C4-2B (cell line): ENCODE measurements around the gene KIF19.

Experiments
- H3K27ac ChIP-seq: fragments of 450-650 bp; 2 replicates; pipeline ENCODE4 v1.5.1; 2017
- ZFX ChIP-seq: fragments of 450-650 bp; IDR thresholded peaks from 2 replicates; pipeline ENCODE4 v1.6.1; 2017
- TF ChIP-seq, protein P1 (sequence below): fragments of 450-650 bp; conservative IDR thresholded peaks from 2 replicates; pipeline ENCODE4 v1.5.1; 2017; ENCODE audit warnings: mild to moderate bottlenecking

The KIF19 gene

DNA sequence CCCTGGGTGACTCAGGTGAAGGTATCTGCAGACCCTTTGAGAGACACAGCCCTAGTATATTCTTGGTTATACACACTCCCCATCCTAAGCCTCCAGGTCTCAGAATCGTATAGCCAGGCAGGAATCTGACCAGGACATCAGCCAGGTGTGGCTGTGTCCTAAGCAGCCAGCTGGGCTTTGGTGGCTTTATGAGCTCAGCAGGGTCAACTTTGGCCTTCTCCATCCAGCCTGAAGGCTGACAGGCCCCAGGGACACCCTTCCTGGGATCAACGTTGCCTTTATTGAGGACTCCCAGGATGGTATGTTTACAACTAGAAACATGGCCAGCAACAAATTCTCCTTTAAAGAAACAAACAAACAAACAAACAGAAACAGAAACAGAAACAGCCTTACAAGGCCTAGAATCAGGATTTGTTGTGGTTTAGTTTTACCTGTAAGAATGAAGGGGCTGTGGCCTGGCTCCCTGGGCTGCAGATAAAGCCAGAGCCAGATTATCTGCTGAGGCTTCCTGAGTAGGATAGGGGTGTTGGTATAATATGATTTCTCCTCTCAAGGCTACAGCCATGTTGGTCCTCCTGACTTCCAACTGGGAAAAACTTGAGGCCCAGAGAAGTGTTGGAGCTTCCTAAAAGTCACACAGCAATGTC lies 8.5 kb downstream of the KIF19 start:
- no peak overlapping the region for H3K27ac ChIP-seq
- TF ChIP-seq, protein P1, sequence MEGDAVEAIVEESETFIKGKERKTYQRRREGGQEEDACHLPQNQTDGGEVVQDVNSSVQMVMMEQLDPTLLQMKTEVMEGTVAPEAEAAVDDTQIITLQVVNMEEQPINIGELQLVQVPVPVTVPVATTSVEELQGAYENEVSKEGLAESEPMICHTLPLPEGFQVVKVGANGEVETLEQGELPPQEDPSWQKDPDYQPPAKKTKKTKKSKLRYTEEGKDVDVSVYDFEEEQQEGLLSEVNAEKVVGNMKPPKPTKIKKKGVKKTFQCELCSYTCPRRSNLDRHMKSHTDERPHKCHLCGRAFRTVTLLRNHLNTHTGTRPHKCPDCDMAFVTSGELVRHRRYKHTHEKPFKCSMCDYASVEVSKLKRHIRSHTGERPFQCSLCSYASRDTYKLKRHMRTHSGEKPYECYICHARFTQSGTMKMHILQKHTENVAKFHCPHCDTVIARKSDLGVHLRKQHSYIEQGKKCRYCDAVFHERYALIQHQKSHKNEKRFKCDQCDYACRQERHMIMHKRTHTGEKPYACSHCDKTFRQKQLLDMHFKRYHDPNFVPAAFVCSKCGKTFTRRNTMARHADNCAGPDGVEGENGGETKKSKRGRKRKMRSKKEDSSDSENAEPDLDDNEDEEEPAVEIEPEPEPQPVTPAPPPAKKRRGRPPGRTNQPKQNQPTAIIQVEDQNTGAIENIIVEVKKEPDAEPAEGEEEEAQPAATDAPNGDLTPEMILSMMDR, result no peak

- no peak for TF ChIP-seq ZFX
- TF ChIP-seq, protein P1, result no peak
- no peak overlapping the region for H3K27ac ChIP-seq
These were observed 9.6 kb downstream of the KIF19 start for GRCh38 chr17:74335529-74336062.

DNA sequence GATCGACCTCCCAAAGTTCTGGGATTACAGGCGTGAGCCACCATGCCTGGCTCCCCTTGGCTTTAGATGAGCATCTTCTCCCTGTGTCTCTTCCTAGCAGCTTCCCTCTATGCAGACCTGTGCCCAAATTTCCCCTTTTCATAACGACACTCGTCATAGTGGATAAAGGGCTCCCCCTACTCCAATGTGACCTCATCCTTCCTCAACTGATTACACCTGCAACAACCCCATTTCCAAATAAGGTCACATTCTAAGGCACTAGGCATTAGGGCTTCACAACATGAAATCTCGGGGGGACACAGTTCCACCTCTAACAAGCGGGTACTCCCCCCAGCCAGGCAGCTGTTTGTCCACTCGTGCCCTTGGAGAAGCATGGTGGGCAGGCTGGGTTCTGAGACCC lies 10.3 kb downstream of the KIF19 start:
- no peak overlapping the region for H3K27ac ChIP-seq
- no peak for TF ChIP-seq ZFX
- TF ChIP-seq, protein P1, result no peak

DNA sequence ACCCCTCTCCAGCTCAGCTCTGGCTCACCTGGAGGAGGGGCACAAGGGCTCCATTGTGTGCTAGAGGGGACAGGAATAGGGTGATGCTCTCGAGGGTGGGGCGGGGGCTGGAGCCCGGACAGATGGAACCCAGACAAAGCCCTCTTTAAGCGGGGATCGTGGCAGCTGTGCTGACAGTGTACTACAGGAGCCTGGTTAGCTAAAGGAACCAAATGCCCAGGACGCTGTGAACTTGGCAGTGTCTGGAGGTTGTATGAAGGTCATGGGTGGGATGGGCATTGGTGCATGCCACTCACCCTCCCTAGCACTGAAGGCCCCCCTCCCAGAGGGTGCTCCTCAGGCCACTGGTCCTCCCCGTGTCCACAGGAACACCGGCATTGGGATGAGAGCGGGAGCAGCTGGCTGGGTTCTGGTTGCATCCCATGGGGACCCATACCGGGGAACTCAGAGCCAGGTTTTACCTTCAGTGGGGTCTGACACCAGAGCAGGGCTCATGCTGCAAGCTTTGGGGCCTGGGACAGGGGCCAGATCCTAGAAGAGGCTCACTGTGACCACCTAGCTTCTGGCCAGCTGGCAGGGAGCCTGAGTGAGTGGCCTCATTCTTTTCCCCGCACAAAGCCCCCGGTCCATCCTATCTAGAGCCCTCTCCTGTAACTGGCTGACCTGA lies 11.9 kb downstream of the KIF19 start:
- no peak overlapping the region for H3K27ac ChIP-seq
- TF ChIP-seq ZFX, result no peak
- TF ChIP-seq, protein P1, result no peak

GRCh38 chr17:74339537-74340195 lies 13.6 kb downstream of the KIF19 start:
- H3K27ac ChIP-seq, result no peak overlapping the region
- TF ChIP-seq ZFX, result no peak
- TF ChIP-seq, protein P1, result no peak

- H3K27ac ChIP-seq, result no peak overlapping the region
- TF ChIP-seq, protein P1, result no peak
- no peak for TF ChIP-seq ZFX
These were observed 14.5 kb downstream of the KIF19 start for GRCh38 chr17:74340470-74341023.

- TF ChIP-seq, protein P1, result no peak
- TF ChIP-seq ZFX, result no peak
These were observed 16.2 kb downstream of the KIF19 start for GRCh38 chr17:74342224-74342623.

More at GRCh38 chr17:74342224-74342623, 16.2 kb downstream of the KIF19 start:
- H3K27ac ChIP-seq, result no peak overlapping the region
